T47D (cell line): ENCODE measurements around the gene MAPK7.
A peak's percentile ranks its signal among the peaks of the same experiment; 100 is the strongest.

Experiments used
- DNase-seq, 2 experiments: peaks; one replicate each; pipeline versions ENCODE4 v3.0.0 to v3.0.0-alpha.2; 2011 to 2012; ENCODE audit warnings: low read depth in 1 of 2, low spot score in 1 of 2
- JUND ChIP-seq: IDR thresholded peaks from 2 replicates; pipeline ENCODE4 v1.6.1; 2012; ENCODE audit warnings: low read depth
- in situ Hi-C: cut with HindIII; loops from 2 replicates; pipeline ENCODE4 v1.10.0; 2016; ENCODE audit warnings: low sequenced_read_pairs, low pct_unique_long_range_greater_than_20kb

MAPK7 gene

DNA sequence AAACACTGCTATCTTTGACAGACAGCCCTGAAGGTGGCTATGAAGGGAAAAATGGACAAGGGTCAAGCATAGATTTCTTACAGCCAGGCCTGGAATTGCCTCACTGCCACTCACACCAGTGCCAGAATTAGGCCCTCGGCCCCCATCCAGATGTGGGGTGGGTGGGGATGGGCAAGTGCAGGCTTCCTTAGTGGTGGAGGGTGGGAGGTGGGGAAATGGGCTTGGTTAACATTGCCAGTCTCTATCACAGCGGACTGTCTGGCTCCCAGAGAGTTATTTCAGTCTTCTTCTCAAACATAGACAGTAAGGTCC lies 40.6 kb upstream of the MAPK7 start:
- TF ChIP-seq JUND, result no peak
- in situ Hi-C loops, result no loop called here
- no peak for DNase-seq

DNA sequence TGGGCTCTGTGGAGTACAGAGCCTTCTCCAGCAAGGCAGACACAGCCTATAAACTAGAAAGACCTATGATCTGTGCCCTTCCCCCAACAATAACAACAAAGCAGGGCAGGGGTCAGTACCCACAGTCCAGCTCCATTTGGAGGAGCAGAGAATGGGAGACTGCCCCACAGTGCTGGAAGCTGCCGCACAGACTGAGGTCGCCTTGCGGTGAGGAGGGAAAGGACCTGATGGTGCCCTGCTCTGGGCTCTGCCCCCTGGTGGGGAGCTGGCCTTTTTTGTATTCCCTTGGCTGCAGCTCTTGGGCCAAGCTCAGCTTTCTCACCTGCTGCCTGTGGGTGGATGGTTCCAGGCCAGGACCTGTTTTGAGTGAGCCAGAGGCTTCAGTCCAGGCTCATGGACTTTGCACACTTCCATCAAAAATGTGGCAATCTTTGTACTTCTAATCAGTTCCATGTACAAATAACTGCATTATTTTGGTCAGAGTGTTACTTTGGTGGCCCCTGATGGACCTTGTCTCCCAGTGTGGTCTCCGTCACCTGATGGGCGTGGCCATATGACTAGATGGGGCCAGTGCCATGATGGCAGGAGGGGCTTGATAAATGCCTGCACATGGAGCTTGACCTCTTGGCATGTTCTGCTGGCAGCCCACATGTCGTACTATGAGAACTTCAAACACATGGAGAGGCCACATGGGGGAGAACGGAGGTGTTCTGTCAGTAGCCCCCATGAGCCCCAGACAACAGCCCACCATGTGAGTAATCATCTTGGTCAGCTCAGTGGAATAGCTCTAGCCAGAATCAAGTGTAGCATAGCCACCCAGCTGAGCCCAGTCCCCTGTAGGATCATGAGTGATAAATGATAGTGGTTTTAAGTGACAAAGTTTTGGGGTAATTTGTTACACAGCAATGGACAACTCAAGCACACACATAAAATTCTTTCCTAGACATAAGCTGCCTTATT lies 40.0 kb upstream of the MAPK7 start:
- peak; percentile 72 to 76 for DNase-seq
- TF ChIP-seq JUND, result no peak
- in situ Hi-C loops, result no loop called here

DNA sequence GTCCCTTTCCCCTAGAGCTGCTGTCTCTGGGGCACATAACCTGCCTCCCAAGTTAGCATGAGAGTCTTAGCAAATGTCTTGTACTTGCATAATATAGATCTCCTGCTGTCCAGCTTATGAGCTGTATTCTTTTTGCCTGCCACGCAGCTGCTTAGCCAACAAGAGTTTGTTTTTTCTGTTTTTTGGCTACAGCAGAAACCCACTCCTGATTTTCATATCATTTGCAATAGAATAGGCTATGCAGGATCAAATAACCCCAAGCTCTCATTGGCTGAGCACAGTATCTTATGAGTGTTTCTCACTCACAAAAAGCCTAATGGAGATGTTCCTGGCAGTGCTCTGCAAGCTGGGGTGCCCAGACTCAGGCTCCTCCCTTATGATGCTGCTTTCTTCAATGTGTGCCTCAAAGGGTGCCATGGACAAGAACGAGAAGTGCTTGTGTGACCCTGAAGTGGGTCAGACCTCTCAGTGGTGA lies 38.9 kb upstream of the MAPK7 start:
- TF ChIP-seq JUND, result no peak
- no peak for DNase-seq
- in situ Hi-C loops, result no loop called here

DNA sequence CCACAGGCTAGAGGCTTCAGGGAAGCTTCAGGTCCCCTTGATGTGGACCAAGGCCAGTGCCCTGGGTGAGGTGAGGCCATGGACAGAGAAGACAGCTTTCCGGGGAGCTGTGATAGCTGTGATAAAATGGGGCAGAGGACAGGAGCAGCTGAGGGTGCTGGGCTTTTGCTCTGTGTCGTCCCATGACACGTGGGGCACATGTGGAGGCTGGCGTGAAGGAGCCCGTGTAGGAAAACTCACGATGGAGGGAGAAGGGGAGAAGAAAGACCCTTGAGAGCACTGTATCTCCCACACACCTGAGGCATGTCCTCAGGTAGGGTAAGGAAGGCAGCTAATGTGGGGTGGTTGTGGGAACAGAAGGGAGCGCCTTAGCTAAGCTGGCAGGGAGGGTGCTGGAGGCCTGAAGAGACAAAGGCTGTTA lies 37.1 kb upstream of the MAPK7 start:
- no peak for DNase-seq
- no peak for TF ChIP-seq JUND
- in situ Hi-C loops, result no loop called here

DNA sequence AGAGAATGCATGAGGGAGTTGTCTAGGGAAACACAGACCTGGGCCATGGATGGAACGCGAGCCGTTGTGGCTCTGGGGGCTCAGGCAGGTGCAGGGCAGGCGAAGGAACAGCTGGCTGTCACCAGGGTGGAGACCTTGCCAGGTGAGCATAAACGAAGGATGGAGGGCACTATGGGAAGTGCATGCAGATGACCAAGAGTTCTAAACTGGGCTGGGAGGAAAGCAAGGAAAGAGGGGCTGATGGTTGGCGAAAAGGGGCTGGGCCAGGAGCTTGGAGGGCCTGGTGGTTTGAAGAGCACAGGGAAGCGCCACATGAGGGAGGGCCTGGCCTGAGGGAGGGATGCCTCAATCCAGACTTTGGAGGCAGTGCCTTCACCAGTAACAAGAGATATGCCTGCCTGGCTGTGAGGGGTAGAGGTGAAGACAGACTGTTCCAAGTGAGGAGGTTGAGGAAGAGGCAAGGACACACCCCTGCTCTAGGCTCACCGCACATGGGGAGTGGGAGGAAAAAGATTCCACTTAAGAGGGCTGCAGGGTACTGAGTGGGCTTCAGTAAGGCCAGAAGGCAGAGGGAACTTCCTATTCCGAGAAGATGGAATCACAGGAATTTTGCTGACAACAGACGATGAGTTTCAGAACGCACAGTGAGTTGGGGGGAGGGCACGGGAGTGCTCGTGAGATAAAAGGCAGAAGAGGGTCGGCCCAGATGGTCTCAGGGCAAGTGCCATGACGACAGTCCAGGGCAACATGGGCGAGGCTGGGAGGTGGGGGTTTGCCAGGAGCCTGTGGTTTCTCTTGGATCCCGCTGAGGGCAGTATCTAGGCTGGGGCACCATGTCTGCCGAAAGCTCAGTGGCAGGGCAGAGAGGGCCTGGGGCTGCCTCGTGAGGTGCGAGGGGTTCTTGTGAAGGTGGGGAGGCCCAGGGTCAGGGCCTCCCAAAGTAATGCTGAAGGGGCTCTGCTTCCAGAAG lies 36.4 kb upstream of the MAPK7 start:
- TF ChIP-seq JUND, result no peak
- in situ Hi-C loops, result no loop called here
- no peak for DNase-seq

DNA sequence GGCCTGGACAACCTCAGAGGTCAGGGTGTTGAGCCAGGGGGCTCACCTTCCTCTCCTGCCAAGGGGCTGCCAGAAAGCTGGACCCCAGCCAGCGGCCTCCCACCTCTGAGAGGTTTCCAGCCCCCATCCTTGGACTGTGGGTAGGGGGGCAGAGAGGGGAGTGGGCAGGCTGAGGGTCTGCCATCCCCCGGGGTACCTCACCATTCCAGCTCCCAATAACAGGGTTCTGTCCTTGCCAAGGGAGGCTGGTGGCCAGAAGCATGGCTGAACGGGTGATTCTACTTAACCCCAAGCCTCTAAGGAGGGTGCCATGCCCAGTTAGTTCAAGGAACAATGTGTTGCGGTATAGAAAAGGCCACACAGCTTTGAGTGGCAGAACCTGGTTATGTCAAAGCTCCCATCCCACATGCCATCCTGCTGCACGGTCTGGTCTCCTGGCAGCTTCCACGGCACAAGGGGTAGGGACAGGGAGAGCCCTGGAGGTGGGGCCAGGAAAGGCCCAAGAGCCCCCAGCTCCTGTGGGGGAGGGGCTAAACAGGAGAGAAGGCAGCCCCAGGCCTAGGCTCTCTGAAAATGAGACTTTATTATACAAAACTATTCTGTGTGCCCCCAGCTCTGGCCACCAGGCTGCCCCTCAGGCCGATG lies 35.6 kb upstream of the MAPK7 start:
- no peak for DNase-seq
- in situ Hi-C loops, result no loop called here
- TF ChIP-seq JUND, result no peak

DNA sequence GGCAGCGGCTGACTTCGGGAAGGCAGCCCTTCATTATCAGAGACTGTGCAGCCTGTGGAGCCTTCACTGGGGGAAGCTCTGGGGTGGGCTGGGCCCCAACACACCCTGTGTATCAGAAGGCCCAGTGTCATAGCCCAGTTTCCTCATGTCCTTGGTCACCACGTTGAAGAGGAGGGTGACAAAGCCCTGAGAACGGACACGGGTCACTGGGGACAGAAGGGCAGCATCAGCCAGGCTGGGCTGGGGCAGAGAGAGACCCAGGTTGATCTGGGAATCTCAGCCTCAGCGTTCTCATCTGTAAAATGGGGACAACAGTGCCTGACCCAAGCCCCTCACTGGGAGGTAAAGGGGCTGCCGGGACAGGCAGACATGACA lies 35.1 kb upstream of the MAPK7 start:
- no peak for TF ChIP-seq JUND
- DNase-seq, result no peak
- in situ Hi-C loops, result no loop called here

DNA sequence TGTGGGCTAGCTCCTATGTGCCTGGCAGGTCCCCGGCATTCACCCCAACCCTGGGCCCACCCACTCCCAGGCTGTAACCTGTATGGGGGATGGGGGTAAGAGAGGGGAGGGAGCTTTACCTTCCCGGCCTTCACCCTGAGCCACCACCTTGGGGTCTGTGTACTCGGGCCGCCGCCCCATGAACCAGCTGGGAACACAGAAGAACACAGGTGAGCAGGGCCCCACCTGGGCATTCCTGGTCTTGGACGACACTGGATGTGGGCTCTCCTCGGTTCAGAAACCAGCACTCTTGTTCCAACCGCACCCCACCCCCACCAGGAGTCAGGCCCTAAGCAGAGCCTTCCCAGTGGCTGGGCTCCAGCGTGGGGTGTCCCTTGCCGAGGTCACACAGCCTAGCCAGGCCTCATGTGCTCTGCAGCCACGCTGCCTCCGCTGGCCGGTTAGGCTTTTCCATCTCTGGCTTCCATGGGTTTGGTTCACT lies 34.6 kb upstream of the MAPK7 start:
- DNase-seq, result no peak
- in situ Hi-C loops, result no loop called here
- TF ChIP-seq JUND, result no peak

DNA sequence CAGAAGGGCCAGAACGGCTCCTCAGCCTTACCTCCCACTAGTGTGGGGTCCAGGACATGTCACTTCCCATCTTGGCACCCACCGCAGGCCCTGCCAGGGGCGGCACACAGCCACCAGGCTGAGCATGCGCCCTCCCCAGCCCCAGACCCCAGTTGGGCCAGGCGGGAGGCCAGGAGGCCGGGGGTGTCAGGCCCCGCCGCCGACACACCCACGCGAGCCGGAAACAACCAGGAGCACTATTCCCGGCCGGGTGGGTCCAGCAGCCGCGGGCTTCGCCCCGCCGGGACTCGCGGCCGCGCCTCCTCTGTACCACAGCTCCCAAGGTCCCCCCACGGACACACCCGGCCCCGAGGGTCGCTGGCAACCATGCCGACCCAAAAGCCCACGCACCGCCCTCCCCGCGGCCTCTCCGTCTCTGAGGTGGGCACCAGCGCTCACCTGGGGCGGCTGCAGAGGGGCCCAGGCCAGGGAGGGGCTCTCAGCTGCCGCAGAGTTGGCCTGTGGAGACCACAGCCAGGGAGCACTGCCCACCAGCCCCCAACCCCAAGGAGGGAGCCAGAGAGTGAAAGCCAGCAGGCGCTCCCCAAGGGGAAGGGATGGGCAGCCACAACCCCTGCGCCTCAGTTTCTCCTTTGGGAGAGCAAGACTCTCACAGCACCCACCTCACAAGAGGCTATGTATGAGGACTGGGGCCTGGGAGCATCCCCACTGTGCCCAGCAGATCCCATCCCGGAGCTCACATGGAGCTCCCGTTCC lies 33.8 kb upstream of the MAPK7 start:
- in situ Hi-C loops, result no loop called here
- no peak for DNase-seq
- TF ChIP-seq JUND, result no peak

DNA sequence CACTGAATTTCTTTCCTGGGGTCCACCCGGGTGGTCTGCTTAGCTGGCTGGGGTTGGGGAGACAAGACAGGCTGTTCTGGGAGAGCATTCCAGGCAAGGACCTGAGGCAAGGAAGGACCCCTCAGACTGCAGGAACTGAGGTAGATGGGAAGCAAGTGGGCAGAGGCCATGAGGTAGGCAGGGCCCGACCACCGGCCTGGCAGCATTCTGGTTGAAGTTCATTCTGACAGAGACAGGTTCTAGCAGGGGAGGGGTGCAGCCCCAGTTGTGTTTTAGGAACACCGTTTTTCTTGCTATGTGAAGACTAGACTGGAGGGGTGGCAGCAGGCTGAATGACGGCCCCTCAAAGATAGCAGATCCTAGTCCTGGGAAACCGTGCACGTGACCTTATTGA lies 33.2 kb upstream of the MAPK7 start:
- no peak for DNase-seq
- TF ChIP-seq JUND, result no peak
- in situ Hi-C loops, result no loop called here

DNA sequence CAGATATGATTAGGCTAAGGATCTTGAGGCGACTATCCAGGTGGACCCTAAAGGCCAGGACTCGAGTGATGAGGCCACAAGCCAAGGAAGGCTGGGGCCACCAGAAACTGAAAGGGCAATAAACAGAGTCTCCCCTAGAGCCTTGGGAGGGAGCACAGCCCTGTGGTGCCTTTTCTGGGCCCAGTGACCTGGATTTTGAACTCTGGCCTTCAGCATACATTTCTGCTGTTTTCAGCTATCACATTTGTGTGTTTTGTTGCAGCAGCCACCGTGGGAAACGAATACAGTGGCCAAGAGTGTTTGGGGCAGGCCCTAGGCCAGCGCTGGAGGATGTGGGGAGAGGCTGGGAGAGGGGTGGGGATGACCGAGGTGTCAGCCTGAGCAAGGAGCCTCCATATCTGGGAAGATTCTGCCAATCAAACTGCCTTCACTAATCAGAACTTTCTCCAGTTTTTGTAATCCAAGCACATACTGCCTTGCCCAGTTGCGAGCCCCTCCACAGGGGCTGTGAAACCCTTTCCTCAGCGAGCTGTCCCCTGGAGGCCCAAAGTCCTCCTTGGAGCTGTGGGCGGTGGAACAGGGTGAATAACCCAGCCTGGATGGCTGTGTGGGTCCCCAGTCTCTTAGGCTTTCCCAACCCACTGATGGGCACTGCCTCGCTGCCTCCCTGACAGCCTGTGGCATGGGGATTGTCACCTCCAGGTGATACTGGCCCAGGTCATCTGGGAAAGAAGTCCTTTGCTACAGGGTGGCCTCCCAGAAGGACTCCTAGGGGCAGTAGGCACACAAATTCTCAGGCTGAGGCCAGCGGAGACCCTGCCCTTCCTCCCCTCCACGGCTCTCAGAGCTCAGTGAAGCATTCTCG lies 32.6 kb upstream of the MAPK7 start:
- no peak for TF ChIP-seq JUND
- in situ Hi-C loops, result no loop called here
- DNase-seq, result no peak
